ENCODE data around the gene AADACL2.
"Not testable (repeated sequence)": the region's sequence is repeated elsewhere in the genome, so short reads cannot be mapped to it uniquely, and the experiment has no call there.

The AADACL2 gene

GRCh38 chr3:151750181-151750580 is 16.5 kb downstream of the AADACL2 start:
- TF ChIP-seq CTCF (IDR thresholded peaks at IDR 0.05; ENCODE audit: low read depth, low read length, missing control alignments): no peak
- no peaks in the 10 kb centered on the region for H3K27me3 ChIP-seq (replicated peaks)
- no peak overlapping the region for H3K4me3 ChIP-seq (ENCODE audit: low read depth, low read length)
- H3K27ac ChIP-seq: no peak overlapping the region
- DNase-seq: no peak
- in situ Hi-C loops (cut with HindIII; ENCODE audit: low pct_ligation_motif_present, low sequenced_read_pairs): no loop called here
- no peaks in the 10 kb centered on the region for H3K36me3 ChIP-seq (replicated peaks)

DNA sequence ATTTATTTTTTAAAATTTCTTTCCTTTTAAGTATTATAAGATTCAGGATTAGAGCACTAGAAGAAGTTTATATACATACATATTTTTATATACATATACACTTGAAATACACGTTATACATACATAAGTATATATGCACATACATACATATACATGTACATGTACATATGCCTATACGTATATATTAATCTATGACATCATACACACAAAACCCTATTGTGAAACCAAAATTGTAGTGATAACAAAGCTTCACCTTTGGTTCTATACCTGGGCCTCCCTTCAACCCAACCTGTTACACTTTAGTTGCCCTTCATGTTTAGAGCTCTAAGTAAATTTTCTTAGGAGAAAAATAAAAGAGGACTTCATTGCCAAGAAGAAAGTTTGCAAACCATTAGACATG is 17.0 kb downstream of the AADACL2 start:
- in situ Hi-C loops (cut with HindIII; ENCODE audit: low pct_ligation_motif_present, low sequenced_read_pairs): no loop called here
- Histone ChIP-seq H3K27me3 (replicated peaks) (no peaks in the 10 kb centered on the region), H3K27ac (no peak overlapping the region), H3K4me3 (ENCODE audit: low read depth, low read length) (no peak overlapping the region), H3K36me3 (replicated peaks) (no peaks in the 10 kb centered on the region)
- no peak for TF ChIP-seq CTCF (IDR thresholded peaks at IDR 0.05; ENCODE audit: low read depth, low read length, missing control alignments)
- no peak for DNase-seq

- DNase-seq: no peak
- Histone ChIP-seq H3K4me3 (ENCODE audit: low read depth, low read length) (no peak overlapping the region), H3K36me3 (replicated peaks) (no peaks in the 10 kb centered on the region), H3K27me3 (replicated peaks) (no peaks in the 10 kb centered on the region), H3K27ac (no peak overlapping the region)
- in situ Hi-C loops (cut with HindIII; ENCODE audit: low pct_ligation_motif_present, low sequenced_read_pairs): no loop called here
- TF ChIP-seq CTCF (IDR thresholded peaks at IDR 0.05; ENCODE audit: low read depth, low read length, missing control alignments): no peak
Observed at GRCh38 chr3:151751161-151751560, 17.4 kb downstream of the AADACL2 start.

GRCh38 chr3:151753846-151754245 is 20.1 kb downstream of the AADACL2 start:
- TF ChIP-seq CTCF (IDR thresholded peaks at IDR 0.05; ENCODE audit: low read depth, low read length, missing control alignments): no peak
- H3K27ac ChIP-seq: no peak overlapping the region
- no peaks in the 10 kb centered on the region for H3K36me3 ChIP-seq (replicated peaks)
- in situ Hi-C loops (cut with HindIII; ENCODE audit: low pct_ligation_motif_present, low sequenced_read_pairs): no loop called here
- no peaks in the 10 kb centered on the region for H3K27me3 ChIP-seq (replicated peaks)
- H3K4me3 ChIP-seq (ENCODE audit: low read depth, low read length): no peak overlapping the region
- DNase-seq: no peak

DNA sequence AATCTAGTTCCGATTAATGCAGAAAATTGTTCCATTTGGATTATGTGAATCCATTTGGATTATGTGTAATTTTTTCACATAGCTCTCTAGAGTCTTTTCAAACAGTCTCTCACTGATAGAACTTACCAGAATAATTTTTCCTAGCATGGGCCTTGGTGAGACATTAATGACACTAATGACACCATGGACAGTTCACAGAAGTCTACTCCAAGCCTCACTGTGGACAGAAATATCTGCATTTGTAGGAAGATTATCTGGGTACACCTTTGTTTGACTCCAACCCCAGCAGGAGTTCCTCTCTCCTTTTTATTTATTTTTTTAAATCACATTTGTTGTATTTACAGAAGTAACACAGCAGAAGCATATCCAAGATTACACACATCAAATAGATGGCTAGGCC is 27.9 kb downstream of the AADACL2 start:
- H3K4me3 ChIP-seq (ENCODE audit: low read depth, low read length): no peak overlapping the region
- H3K27me3 ChIP-seq (replicated peaks): no peaks in the 10 kb centered on the region
- no peak overlapping the region for H3K27ac ChIP-seq
- no peak for DNase-seq
- in situ Hi-C loops (cut with HindIII; ENCODE audit: low pct_ligation_motif_present, low sequenced_read_pairs): no loop called here
- no peak for TF ChIP-seq CTCF (IDR thresholded peaks at IDR 0.05; ENCODE audit: low read depth, low read length, missing control alignments)
- no peaks in the 10 kb centered on the region for H3K36me3 ChIP-seq (replicated peaks)

DNA sequence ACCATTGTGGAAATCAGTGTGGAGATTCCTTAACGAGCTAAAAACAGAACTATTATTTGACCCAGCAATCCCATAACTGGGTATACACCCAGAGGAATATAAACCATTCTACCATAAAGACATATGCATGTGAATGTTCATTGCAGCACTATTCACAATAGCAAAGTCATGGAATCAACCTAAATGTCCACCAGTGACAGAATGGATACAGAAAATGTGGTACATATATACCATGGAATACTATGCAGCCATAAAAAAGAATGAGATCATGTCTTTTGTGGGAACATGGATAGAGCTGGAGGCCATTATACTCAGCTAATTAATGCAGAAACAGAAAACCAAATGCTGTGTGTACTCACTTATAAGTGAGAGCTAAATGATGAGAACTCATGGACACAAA is 31.0 kb downstream of the AADACL2 start:
- H3K4me3 ChIP-seq (ENCODE audit: low read depth, low read length); H3K27ac ChIP-seq; H3K27me3 ChIP-seq (replicated peaks); DNase-seq; H3K36me3 ChIP-seq (replicated peaks); in situ Hi-C loops (cut with HindIII; ENCODE audit: low pct_ligation_motif_present, low sequenced_read_pairs): not testable (repeated sequence)

All from brain microvascular endothelial cell (primary cell).